Measurements from ENCODE around the gene SERPING1. TPM values are rescaled to one million over a fixed set of nuclear protein-coding genes. Genes with fewer than 3 reads are reported as not detected.
A peak's percentile ranks its signal among the peaks of the same experiment; 100 is the strongest.

The SERPING1 gene
- total and polyA plus RNA-seq, 2 donors: 9.8 to 164 TPM

DNA sequence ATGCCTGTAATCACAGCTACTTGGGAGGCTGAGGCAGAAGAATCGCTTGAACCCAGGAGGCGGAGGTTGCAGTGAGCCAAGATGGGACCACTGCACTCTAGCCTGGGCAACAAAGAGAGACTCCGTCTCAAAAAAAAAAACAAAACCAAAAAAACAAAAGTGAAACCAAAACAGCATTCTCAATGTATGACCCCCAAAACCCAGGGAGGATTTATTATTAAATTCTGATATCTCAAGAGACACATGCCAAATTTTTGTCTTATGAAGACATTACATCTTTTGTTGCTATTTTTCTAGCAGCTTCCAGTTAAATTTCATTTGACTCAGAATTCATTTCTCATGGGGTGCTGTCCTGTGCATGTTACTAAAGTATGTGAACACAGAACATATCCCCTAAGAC, 55.2 kb downstream of the SERPING1 start:
- peaks cover 5 to 25% of the 10 kb centered on the region in 2 donors for H3K27me3 ChIP-seq (ENCODE audit: control insufficient read depth in 2 of 2, insufficient read depth in 1 of 2, low read length in 1 of 2)
- 73% methylated on average over 3 of the region's 3 CpGs for WGBS
- no peaks in the 10 kb centered on the region for H3K36me3 ChIP-seq (ENCODE audit: control insufficient read depth in 2 of 2, insufficient read depth in 2 of 2, low read length in 1 of 2)
- DNase-seq (ENCODE audit: low read depth in 6 of 9, low spot score in 9 of 9): no peak
- peaks cover 0 to 5% of the 10 kb centered on the region in 2 donors for H3K9me3 ChIP-seq (ENCODE audit: control insufficient read depth in 2 of 2, insufficient read depth in 1 of 2, low read length in 1 of 2)
- H3K4me3 ChIP-seq (ENCODE audit: low read length in 2 of 2): no peak overlapping the region
- peaks cover 29 to 36% of the 10 kb centered on the region in 2 donors for H3K4me1 ChIP-seq (ENCODE audit: control insufficient read depth in 2 of 2, insufficient read depth in 2 of 2, low read length in 2 of 2)
- peak overlapping the region in 1 of 2 donors; percentile 60 for H3K27ac ChIP-seq (ENCODE audit: low read depth in 1 of 2, low read length in 1 of 2)

DNA sequence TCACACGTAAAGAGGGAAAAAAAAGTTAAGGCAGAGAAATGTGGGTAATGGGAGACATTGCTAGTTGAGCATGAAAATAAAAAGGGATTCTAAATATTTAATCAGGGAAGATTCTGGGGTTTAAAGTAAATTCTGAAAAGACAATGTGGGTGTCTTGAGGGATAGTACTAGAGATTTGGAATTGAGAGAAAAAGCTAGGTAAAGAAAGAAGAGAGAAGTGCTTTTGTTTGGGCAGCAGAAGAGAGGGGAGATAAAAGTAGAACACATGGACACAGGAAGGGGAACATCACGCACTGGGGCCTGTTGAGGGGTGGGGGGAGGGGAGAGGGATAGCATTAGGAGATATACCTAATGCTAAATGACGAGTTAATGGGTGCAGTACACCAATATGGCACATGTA, 55.7 kb downstream of the SERPING1 start:
- peak overlapping the region in 1 of 2 donors; percentile 60 for H3K27ac ChIP-seq (ENCODE audit: low read depth in 1 of 2, low read length in 1 of 2)

DNA sequence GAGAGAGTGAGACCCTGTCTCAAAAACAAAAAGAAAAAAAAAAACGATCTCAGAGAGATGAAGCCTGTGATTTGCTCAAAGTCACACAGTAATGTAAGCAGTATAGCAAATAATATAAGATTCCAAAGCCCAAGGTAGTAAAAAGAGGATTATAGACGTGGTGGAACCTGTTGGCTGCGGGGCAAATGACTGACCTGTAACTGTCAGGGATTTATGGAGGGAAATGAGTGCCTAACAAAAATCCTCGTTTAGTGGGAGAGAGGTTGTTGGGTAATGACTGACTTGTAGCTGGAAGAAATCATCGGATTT, 59.4 kb downstream of the SERPING1 start:
- no peaks in the 10 kb centered on the region for H3K9me3 ChIP-seq (ENCODE audit: control insufficient read depth in 2 of 2, insufficient read depth in 1 of 2, low read length in 1 of 2)
- 32% methylated on average over 5 of the region's 5 CpGs for WGBS
- H3K4me1 ChIP-seq (ENCODE audit: control insufficient read depth in 2 of 2, insufficient read depth in 2 of 2, low read length in 2 of 2): peaks cover 7 to 16% of the 10 kb centered on the region in 2 donors
- DNase-seq (ENCODE audit: low read depth in 6 of 9, low spot score in 9 of 9): no peak
- H3K27me3 ChIP-seq (ENCODE audit: control insufficient read depth in 2 of 2, insufficient read depth in 1 of 2, low read length in 1 of 2): no peaks in the 10 kb centered on the region
- peak overlapping the region; percentile 72 to 77 for H3K27ac ChIP-seq (ENCODE audit: low read depth in 1 of 2, low read length in 1 of 2)
- H3K36me3 ChIP-seq (ENCODE audit: control insufficient read depth in 2 of 2, insufficient read depth in 2 of 2, low read length in 1 of 2): peaks cover 22% of the 10 kb centered on the region in 2 donors
- peak overlapping the region; percentile 70 to 88 for H3K4me3 ChIP-seq (ENCODE audit: low read length in 2 of 2)

More for the DNA sequence above, 55.7 kb downstream of the SERPING1 start:
- Histone ChIP-seq H3K9me3 (ENCODE audit: control insufficient read depth in 2 of 2, insufficient read depth in 1 of 2, low read length in 1 of 2) (peaks cover 0 to 5% of the 10 kb centered on the region in 2 donors), H3K27me3 (ENCODE audit: control insufficient read depth in 2 of 2, insufficient read depth in 1 of 2, low read length in 1 of 2) (peaks cover 0 to 20% of the 10 kb centered on the region in 2 donors), H3K4me3 (ENCODE audit: low read length in 2 of 2) (no peak overlapping the region), H3K36me3 (ENCODE audit: control insufficient read depth in 2 of 2, insufficient read depth in 2 of 2, low read length in 1 of 2) (no peaks in the 10 kb centered on the region), H3K4me1 (ENCODE audit: control insufficient read depth in 2 of 2, insufficient read depth in 2 of 2, low read length in 2 of 2) (peaks cover 26 to 32% of the 10 kb centered on the region in 2 donors)
- 55% methylated on average over 3 of the region's 3 CpGs for WGBS
- DNase-seq (ENCODE audit: low read depth in 6 of 9, low spot score in 9 of 9): no peak

DNA sequence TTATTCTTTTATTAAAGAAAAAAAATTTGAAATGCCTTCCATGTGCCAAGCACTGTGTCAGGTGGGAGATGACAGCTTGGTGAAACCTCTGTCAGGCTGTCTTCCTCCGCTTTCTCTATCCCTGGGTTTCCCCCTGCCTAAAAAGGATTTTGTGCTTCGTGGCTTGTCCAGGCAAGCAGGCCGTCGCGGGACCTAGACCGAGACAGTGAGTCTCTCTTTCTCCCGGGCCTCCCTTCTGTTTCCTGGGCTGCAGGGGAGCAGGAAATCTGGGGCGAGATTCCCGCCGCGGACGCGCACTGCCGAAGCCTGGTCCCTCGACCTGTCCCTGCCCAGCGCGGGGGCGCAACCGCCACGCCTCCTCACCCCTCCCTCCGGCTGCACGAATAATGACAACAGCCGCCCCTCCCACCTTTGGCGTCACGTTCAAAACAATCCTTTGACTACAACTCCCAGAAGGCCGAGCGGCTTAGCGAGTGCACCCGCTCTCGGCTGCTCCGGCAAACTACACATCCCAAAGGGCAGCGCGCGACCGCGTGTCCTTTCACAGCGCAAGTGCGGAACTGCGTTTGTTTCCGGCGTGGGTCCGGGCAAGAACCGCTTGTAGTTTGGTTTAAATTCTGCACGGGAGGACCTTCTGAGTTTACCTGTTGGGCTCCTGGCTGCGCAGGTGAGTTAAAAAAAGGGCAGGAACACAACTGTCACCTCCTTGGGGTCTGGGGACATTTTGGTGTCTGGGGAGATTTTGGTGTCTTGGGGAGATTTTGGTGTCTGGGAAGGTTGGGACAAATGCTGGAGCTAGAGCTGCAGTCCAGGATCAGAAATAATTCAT, 59.9 kb downstream of the SERPING1 start, which contains the start of gene CLP1:
Gene CLP1 (plus strand): TSS at position 569 of the 829 bp plus-strand sequence. CDS start 1,715 bp downstream, outside the sequence.
- Histone ChIP-seq H3K4me1 (ENCODE audit: control insufficient read depth in 2 of 2, insufficient read depth in 2 of 2, low read length in 2 of 2) (peaks cover 7 to 16% of the 10 kb centered on the region in 2 donors), H3K36me3 (ENCODE audit: control insufficient read depth in 2 of 2, insufficient read depth in 2 of 2, low read length in 1 of 2) (peaks cover 27% of the 10 kb centered on the region in 2 donors), H3K4me3 (ENCODE audit: low read length in 2 of 2) (peak within 1 kb of the TSS; percentile 70 to 88), H3K27ac (ENCODE audit: low read depth in 1 of 2, low read length in 1 of 2) (peak within 1 kb of the TSS; percentile 77 to 79), H3K9me3 (ENCODE audit: control insufficient read depth in 2 of 2, insufficient read depth in 1 of 2, low read length in 1 of 2) (no peaks in the 10 kb centered on the region), H3K27me3 (ENCODE audit: control insufficient read depth in 2 of 2, insufficient read depth in 1 of 2, low read length in 1 of 2) (no peaks in the 10 kb centered on the region)
- under 1% methylated on average over 45 of the region's 45 CpGs for WGBS
- peak; percentile 97 to 100 (median 99) for DNase-seq (ENCODE audit: low read depth in 6 of 9, low spot score in 9 of 9)

DNA sequence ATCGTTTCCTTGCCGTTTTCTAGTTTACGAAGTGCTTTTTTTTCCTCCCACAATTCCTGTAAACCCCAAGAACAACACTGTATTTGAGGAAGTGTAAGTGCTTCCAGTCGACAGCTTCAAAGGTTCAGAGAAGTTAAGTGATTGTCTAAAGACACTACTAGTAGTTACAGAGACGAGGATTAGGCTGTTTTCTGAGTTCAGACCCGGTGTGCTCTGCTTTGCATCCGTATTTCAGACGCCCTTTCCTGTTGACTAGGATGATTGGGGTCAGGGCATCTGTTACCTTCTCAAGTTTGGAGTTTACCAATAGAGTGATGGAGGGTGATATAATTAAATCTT, 60.5 kb downstream of the SERPING1 start:
- peak overlapping the region; percentile 61 to 79 for H3K27ac ChIP-seq (ENCODE audit: low read depth in 1 of 2, low read length in 1 of 2)
- H3K27me3 ChIP-seq (ENCODE audit: control insufficient read depth in 2 of 2, insufficient read depth in 1 of 2, low read length in 1 of 2): no peaks in the 10 kb centered on the region
- H3K4me1 ChIP-seq (ENCODE audit: control insufficient read depth in 2 of 2, insufficient read depth in 2 of 2, low read length in 2 of 2): peaks cover 7 to 16% of the 10 kb centered on the region in 2 donors
- H3K9me3 ChIP-seq (ENCODE audit: control insufficient read depth in 2 of 2, insufficient read depth in 1 of 2, low read length in 1 of 2): no peaks in the 10 kb centered on the region
- peak overlapping the region; percentile 70 to 88 for H3K4me3 ChIP-seq (ENCODE audit: low read length in 2 of 2)
- no peak for DNase-seq (ENCODE audit: low read depth in 6 of 9, low spot score in 9 of 9)
- peaks cover 31 to 33% of the 10 kb centered on the region in 2 donors for H3K36me3 ChIP-seq (ENCODE audit: control insufficient read depth in 2 of 2, insufficient read depth in 2 of 2, low read length in 1 of 2)
- under 1% methylated on average over 8 of the region's 8 CpGs for WGBS

DNA sequence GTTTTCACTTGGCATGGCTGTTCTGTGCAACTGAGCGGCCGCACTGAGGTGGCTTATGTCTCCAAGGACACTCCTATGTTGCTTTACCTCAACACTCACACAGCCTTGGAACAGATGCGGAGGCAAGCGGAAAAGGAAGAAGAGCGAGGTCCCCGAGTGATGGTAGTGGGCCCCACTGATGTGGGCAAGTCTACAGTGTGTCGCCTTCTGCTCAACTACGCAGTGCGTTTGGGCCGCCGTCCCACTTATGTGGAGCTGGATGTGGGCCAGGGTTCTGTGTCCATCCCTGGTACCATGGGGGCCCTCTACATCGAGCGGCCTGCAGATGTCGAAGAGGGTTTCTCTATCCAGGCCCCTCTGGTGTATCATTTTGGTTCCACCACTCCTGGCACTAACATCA, 62.2 kb downstream of the SERPING1 start:
- Histone ChIP-seq H3K27me3 (ENCODE audit: control insufficient read depth in 2 of 2, insufficient read depth in 1 of 2, low read length in 1 of 2) (no peaks in the 10 kb centered on the region), H3K4me3 (ENCODE audit: low read length in 2 of 2) (no peak overlapping the region), H3K4me1 (ENCODE audit: control insufficient read depth in 2 of 2, insufficient read depth in 2 of 2, low read length in 2 of 2) (peaks cover 7 to 16% of the 10 kb centered on the region in 2 donors), H3K9me3 (ENCODE audit: control insufficient read depth in 2 of 2, insufficient read depth in 1 of 2, low read length in 1 of 2) (no peaks in the 10 kb centered on the region), H3K36me3 (ENCODE audit: control insufficient read depth in 2 of 2, insufficient read depth in 2 of 2, low read length in 1 of 2) (peaks cover 31 to 33% of the 10 kb centered on the region in 2 donors), H3K27ac (ENCODE audit: low read depth in 1 of 2, low read length in 1 of 2) (no peak overlapping the region)
- DNase-seq (ENCODE audit: low read depth in 6 of 9, low spot score in 9 of 9): no peak
- WGBS: 97% methylated on average over 14 of the region's 14 CpGs

DNA sequence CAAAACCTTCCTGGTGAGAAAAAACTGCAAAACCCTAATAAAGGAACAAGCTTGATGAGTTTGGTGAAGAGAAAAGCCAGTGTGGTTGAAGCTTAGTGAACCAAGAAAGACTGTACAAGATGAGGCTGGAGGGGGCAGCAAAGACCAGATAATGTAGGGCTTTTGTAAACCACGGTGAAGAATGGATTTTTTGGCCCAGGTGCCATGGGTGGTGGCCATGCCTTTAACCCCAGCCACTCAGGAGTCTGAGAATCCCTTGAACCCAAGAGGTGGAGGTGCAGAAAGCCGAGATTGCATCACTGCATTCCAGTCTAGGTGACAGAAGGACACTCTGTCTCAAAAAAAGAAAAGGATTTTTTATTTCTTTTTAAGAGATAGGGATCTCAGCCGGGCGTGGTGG, 65.4 kb downstream of the SERPING1 start:
- DNase-seq (ENCODE audit: low read depth in 6 of 9, low spot score in 9 of 9): no peak
- Histone ChIP-seq H3K4me1 (ENCODE audit: control insufficient read depth in 2 of 2, insufficient read depth in 2 of 2, low read length in 2 of 2) (peaks cover 3 to 13% of the 10 kb centered on the region in 2 donors), H3K4me3 (ENCODE audit: low read length in 2 of 2) (no peak overlapping the region), H3K36me3 (ENCODE audit: control insufficient read depth in 2 of 2, insufficient read depth in 2 of 2, low read length in 1 of 2) (peaks cover 31 to 33% of the 10 kb centered on the region in 2 donors), H3K27me3 (ENCODE audit: control insufficient read depth in 2 of 2, insufficient read depth in 1 of 2, low read length in 1 of 2) (no peaks in the 10 kb centered on the region), H3K9me3 (ENCODE audit: control insufficient read depth in 2 of 2, insufficient read depth in 1 of 2, low read length in 1 of 2) (no peaks in the 10 kb centered on the region), H3K27ac (ENCODE audit: low read depth in 1 of 2, low read length in 1 of 2) (no peak overlapping the region)
- WGBS: 82% methylated on average over 4 of the region's 4 CpGs

DNA sequence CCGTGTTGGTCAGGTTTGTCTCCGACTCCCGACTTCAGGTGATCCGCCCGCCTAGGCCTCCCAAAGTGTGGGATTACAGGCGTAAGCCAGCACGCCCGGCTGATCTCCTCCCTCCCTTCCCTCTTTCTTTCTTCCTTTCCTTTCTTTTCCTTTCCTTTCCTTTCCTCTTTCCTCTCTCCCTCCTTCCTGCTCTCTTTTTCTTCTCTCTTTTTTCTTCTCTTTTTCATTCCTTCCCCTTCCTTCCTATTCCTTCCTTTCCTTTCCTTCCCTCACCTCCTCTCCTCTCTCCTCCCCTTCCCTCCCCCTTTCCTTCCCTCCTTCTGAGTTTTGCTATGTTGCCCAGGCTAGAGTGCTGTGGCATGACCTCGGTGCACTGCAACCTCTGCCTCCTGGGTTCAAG, 66.5 kb downstream of the SERPING1 start:
- no peaks in the 10 kb centered on the region for H3K9me3 ChIP-seq (ENCODE audit: control insufficient read depth in 2 of 2, insufficient read depth in 1 of 2, low read length in 1 of 2)
- peaks cover 0 to 5% of the 10 kb centered on the region in 2 donors for H3K4me1 ChIP-seq (ENCODE audit: control insufficient read depth in 2 of 2, insufficient read depth in 2 of 2, low read length in 2 of 2)
- H3K27ac ChIP-seq (ENCODE audit: low read depth in 1 of 2, low read length in 1 of 2): no peak overlapping the region
- H3K36me3 ChIP-seq (ENCODE audit: control insufficient read depth in 2 of 2, insufficient read depth in 2 of 2, low read length in 1 of 2): peaks cover 31 to 33% of the 10 kb centered on the region in 2 donors
- DNase-seq (ENCODE audit: low read depth in 6 of 9, low spot score in 9 of 9): no peak
- WGBS: 92% methylated on average over 9 of the region's 9 CpGs
- no peak overlapping the region for H3K4me3 ChIP-seq (ENCODE audit: low read length in 2 of 2)
- H3K27me3 ChIP-seq (ENCODE audit: control insufficient read depth in 2 of 2, insufficient read depth in 1 of 2, low read length in 1 of 2): no peaks in the 10 kb centered on the region

Measured in thymus (tissue), 11 donors.